T-cell (primary cell): ENCODE results near the gene NHS. TPM values are rescaled to one million over a fixed set of nuclear protein-coding genes. Genes with fewer than 3 reads are reported as not detected.

Experiments
- ATAC-seq, 4 experiments: fragments of 200-7000 bp in 3 of 4; fragments of 150-1000 bp in 1 of 4; cut with Tn5 transposase; replicated peaks in 1 of 4; 1 replicate in 3 of 4; 2 replicates in 1 of 4; pipeline ENCODE4 v1.10.0; 2021; ENCODE audit warnings: moderate library complexity in 3 of 4, mild to moderate bottlenecking in 2 of 4, moderate number of reproducible peaks in 1 of 4
- CTCF ChIA-PET, 2 donors: fragments of 300-600 bp; sonication (Branson Sonifier 250); formaldehyde crosslinking; loops; one replicate each; lab custom pipeline; 2022; ENCODE audit warnings: antibody characterized with exemption in 2 of 2; lab: Charles Lee
- POLR2A ChIA-PET, 2 donors: fragments of 300-600 bp; sonication (Branson Sonifier 250); formaldehyde crosslinking; loops; one replicate each; lab custom pipeline; 2022; ENCODE audit warnings: antibody characterized with exemption in 2 of 2; lab: Charles Lee
- DNase-seq, 35 experiments: peaks; one replicate each; pipeline versions ENCODE4 v3.0.0 to v3.0.0-alpha.2; 2013 to 2023
- H3K27ac ChIP-seq: one replicate; pipeline ENCODE4 v1.5.1; 2013; ENCODE audit warnings: low read length
- H3K27me3 ChIP-seq, 2 experiments: replicated peaks in 1 of 2; 1 replicate in 1 of 2; 2 replicates in 1 of 2; pipeline versions ENCODE4 v1.6.1 to v1.7.0; 2013; ENCODE audit warnings: low read length in 1 of 2, mixed read lengths in 1 of 2; ENCODE audit not compliant: control insufficient read depth in 2 of 2, insufficient read depth in 2 of 2; ENCODE audit errors: extremely low read depth in 1 of 2
- H3K36me3 ChIP-seq, 2 donors: 1 replicate in 1 of 2; 2 replicates in 1 of 2; pipeline versions ENCODE4 v1.6.1 to v1.7.0; 2013; ENCODE audit warnings: low read length in 1 of 2; ENCODE audit not compliant: control insufficient read depth in 2 of 2, insufficient read depth in 1 of 2; ENCODE audit errors: extremely low read depth in 1 of 2
- H3K4me1 ChIP-seq, 2 experiments: 1 replicate in 1 of 2; 2 replicates in 1 of 2; pipeline versions ENCODE4 v1.6.1 to v1.7.0; 2013; ENCODE audit warnings: low read length in 2 of 2, mixed read lengths in 1 of 2; ENCODE audit not compliant: insufficient read depth in 2 of 2, control insufficient read depth in 1 of 2; ENCODE audit errors: extremely low read depth in 1 of 2
- H3K4me3 ChIP-seq, 2 donors: 1 replicate in 1 of 2; 2 replicates in 1 of 2; pipeline versions ENCODE4 v1.5.1 to v1.7.0; 2013; ENCODE audit warnings: mild to moderate bottlenecking in 2 of 2, low read length in 1 of 2, moderate library complexity in 1 of 2; ENCODE audit not compliant: control insufficient read depth in 1 of 2; ENCODE audit errors: extremely low read depth in 1 of 2
- H3K9me3 ChIP-seq: 2 replicates; pipeline ENCODE4 v1.7.0; 2013
- H3K27ac Mint-ChIP-seq, 2 donors: one replicate each; pipeline ENCODE4 v1.8.0; 2020 to 2021; ENCODE audit warnings: mild to moderate bottlenecking in 2 of 2, mixed read lengths in 2 of 2
- H3K27me3 Mint-ChIP-seq, 2 donors: one replicate each; pipeline ENCODE4 v1.8.0; 2021 to 2022; ENCODE audit warnings: mixed read lengths in 2 of 2
- H3K36me3 Mint-ChIP-seq: one replicate; pipeline ENCODE4 v1.8.0; 2021; ENCODE audit warnings: mixed read lengths
- H3K4me1 Mint-ChIP-seq, 3 donors: one replicate each; pipeline ENCODE4 v1.8.0; 2020 to 2022; ENCODE audit warnings: mixed read lengths in 3 of 3, mild to moderate bottlenecking in 1 of 3
- H3K4me3 Mint-ChIP-seq, 3 donors: one replicate each; pipeline ENCODE4 v1.8.0; 2020 to 2022; ENCODE audit warnings: mild to moderate bottlenecking in 3 of 3, mixed read lengths in 3 of 3, moderate library complexity in 3 of 3
- H3K9me3 Mint-ChIP-seq, 3 donors: one replicate each; pipeline ENCODE4 v1.8.0; 2020 to 2022; ENCODE audit warnings: mixed read lengths in 3 of 3
- WGBS: methylation state at CpG from one replicate; pipeline ENCODE4 v1.1.5; 2013; ENCODE audit warnings: missing lambda C conversion rate; ENCODE audit not compliant: insufficient coverage; 5-methylcytosine and 5-hydroxymethylcytosine counted together
- total RNA-seq, 35 experiments: library from RNA in 6 of 35; stranded (reverse) in 6 of 35; fragments of 120-200 nt in 1 of 35; gene quantifications; one replicate each; pipeline versions ENCODE4 v1.2.1 to v1.2.4 and lab custom pipeline; 2013 to 2026

Gene NHS
- total RNA-seq, 5 donors from 2014 or later (not counting 1 experiment from before 2014, with no cell fraction given), result 0.03 to 0.20 (median 0.11) TPM; not detected in 1

DNA sequence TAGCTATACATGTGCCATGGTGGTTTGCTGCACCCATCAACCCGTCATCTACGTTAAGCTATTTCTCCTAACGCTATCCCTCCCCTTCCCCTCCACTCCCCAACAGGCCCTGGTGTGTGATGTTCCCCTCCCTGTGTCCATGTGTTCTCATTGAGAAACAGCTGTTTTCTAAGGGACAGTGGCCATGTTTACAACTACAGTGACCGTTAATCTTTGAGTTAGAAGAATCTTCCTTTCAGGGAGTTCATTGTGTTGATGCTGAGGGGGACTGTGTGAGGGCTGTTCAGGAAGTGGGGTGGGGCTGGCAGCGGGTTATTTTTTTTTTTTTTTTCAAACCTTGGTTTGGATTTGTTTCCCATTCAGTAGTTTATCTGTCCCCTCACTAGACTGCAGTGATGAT lies 179.9 kb downstream of the NHS start:
- H3K36me3 ChIP-seq, result no peaks in the 10 kb centered on the region
- H3K4me1 ChIP-seq, result no peaks in the 10 kb centered on the region
- ATAC-seq, result no peak
- DNase-seq, result no peak
- CTCF ChIA-PET, result interaction anchor here in 1 of 2 donors (0.6 kb wide), 1 partner anchor 1366 kb away, joined by 3 read pairs; no protein-coding TSS in a partner anchor
- Mint-ChIP-seq H3K9me3 (no peaks in the 10 kb centered on the region), H3K27me3 (peaks cover 0 to 7% of the 10 kb centered on the region in 2 donors), H3K4me1 (no peaks in the 10 kb centered on the region), H3K4me3 (no peak overlapping the region), H3K27ac (no peak overlapping the region), H3K36me3 (no peaks in the 10 kb centered on the region)
- H3K27me3 ChIP-seq, result peaks cover 0 to 3% of the 10 kb centered on the region in 2 experiments
- 100% methylated on average over 1 of the region's 5 CpGs for WGBS
- H3K4me3 ChIP-seq, result no peak overlapping the region
- POLR2A ChIA-PET, result no interaction called here
- H3K27ac ChIP-seq, result no peak overlapping the region
- H3K9me3 ChIP-seq, result no peaks in the 10 kb centered on the region

- ATAC-seq, result no peak
- no peak for DNase-seq
- Histone ChIP-seq H3K4me1 (no peaks in the 10 kb centered on the region), H3K27ac (no peak overlapping the region), H3K27me3 (peaks cover 0 to 3% of the 10 kb centered on the region in 2 experiments), H3K36me3 (no peaks in the 10 kb centered on the region), H3K9me3 (no peaks in the 10 kb centered on the region), H3K4me3 (no peak overlapping the region)
- WGBS, result no CpG with 5 or more reads among the region's 2 CpGs
- Mint-ChIP-seq H3K9me3 (no peaks in the 10 kb centered on the region), H3K36me3 (no peaks in the 10 kb centered on the region), H3K27me3 (peaks cover 0 to 13% of the 10 kb centered on the region in 2 donors), H3K4me1 (no peaks in the 10 kb centered on the region), H3K4me3 (no peak overlapping the region), H3K27ac (no peak overlapping the region)
- POLR2A ChIA-PET, result no interaction called here
- CTCF ChIA-PET, result no interaction called here
These were observed 180.8 kb downstream of the NHS start for GRCh38 chrX:17555846-17556245.

DNA sequence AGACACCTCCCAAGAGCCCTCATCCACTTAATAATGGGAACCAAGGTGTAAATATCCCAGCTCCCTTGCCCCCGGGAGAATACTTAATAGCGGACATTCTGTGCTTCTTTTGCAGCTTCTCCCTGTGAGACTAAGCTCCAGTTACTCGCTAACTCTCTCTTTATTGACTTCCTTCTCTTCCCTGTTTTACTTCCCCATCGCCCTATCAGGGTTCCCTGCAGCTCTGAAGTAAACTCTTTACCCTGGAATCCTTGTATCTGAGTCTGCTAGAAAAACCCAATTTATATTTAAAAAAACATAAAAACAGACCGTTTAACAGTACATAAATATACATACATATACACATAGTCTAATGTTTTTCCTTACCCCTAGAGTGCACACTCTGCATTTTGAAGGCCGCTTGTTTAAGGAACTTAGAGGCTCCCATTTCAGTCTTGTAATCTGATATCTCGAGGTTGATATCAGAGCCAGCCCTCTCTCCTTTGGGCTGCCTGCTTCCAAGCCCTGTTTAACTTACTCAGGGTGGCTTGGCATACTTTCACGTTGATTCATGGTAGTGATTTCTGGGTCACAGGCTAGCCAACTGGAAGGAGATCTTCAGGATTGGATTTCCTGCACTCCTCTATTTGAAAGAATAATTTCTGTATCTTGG lies 184.9 kb downstream of the NHS start:
- POLR2A ChIA-PET, result no interaction called here
- H3K4me1 Mint-ChIP-seq, result peaks cover 3 to 7% (median 3%) of the 10 kb centered on the region in 3 donors
- H3K9me3 ChIP-seq, result no peaks in the 10 kb centered on the region
- CTCF ChIA-PET, result no interaction called here
- no peaks in the 10 kb centered on the region for H3K36me3 Mint-ChIP-seq
- H3K27me3 ChIP-seq, result no peaks in the 10 kb centered on the region
- no peaks in the 10 kb centered on the region for H3K4me1 ChIP-seq
- ATAC-seq (no peak), DNase-seq (no peak)
- H3K27ac Mint-ChIP-seq, result no peak overlapping the region
- no peak overlapping the region for H3K27ac ChIP-seq
- 72% methylated on average over 2 of the region's 8 CpGs for WGBS
- no peaks in the 10 kb centered on the region for H3K36me3 ChIP-seq
- peaks cover 0 to 21% of the 10 kb centered on the region in 2 donors for H3K27me3 Mint-ChIP-seq
- H3K4me3 ChIP-seq, result no peak overlapping the region
- H3K9me3 Mint-ChIP-seq, result no peaks in the 10 kb centered on the region
- H3K4me3 Mint-ChIP-seq, result no peak overlapping the region

- DNase-seq (no peak), ATAC-seq (no peak)
- peaks cover 0 to 21% of the 10 kb centered on the region in 2 donors for H3K27me3 Mint-ChIP-seq
- Histone ChIP-seq H3K27ac (no peak overlapping the region), H3K36me3 (no peaks in the 10 kb centered on the region), H3K4me3 (no peak overlapping the region), H3K4me1 (no peaks in the 10 kb centered on the region), H3K27me3 (no peaks in the 10 kb centered on the region), H3K9me3 (no peaks in the 10 kb centered on the region)
- no CpG with 5 or more reads among the region's 2 CpGs for WGBS
- H3K27ac Mint-ChIP-seq, result no peak overlapping the region
- no peak overlapping the region for H3K4me3 Mint-ChIP-seq
- H3K36me3 Mint-ChIP-seq, result no peaks in the 10 kb centered on the region
- no peaks in the 10 kb centered on the region for H3K9me3 Mint-ChIP-seq
- POLR2A ChIA-PET, result no interaction called here
- CTCF ChIA-PET, result no interaction called here
- peaks cover 3 to 7% (median 3%) of the 10 kb centered on the region in 3 donors for H3K4me1 Mint-ChIP-seq
These were observed 185.4 kb downstream of the NHS start for GRCh38 chrX:17560385-17560784.

- peaks cover 0 to 14% of the 10 kb centered on the region in 2 donors for H3K27me3 Mint-ChIP-seq
- H3K4me1 Mint-ChIP-seq, result peaks cover 3 to 7% (median 3%) of the 10 kb centered on the region in 3 donors
- ChIA-PET CTCF (no interaction called here), POLR2A (no interaction called here)
- DNase-seq, result no peak
- H3K4me1 ChIP-seq, result no peaks in the 10 kb centered on the region
- no peak overlapping the region for H3K4me3 Mint-ChIP-seq
- H3K36me3 Mint-ChIP-seq, result no peaks in the 10 kb centered on the region
- no peak for ATAC-seq
- H3K9me3 ChIP-seq, result no peaks in the 10 kb centered on the region
- H3K9me3 Mint-ChIP-seq, result no peaks in the 10 kb centered on the region
- H3K27me3 ChIP-seq, result no peaks in the 10 kb centered on the region
- H3K27ac Mint-ChIP-seq, result no peak overlapping the region
- WGBS, result no CpG with 5 or more reads among the region's 2 CpGs
- H3K27ac ChIP-seq, result no peak overlapping the region
- H3K36me3 ChIP-seq, result no peaks in the 10 kb centered on the region
- H3K4me3 ChIP-seq, result no peak overlapping the region
These were observed 188.1 kb downstream of the NHS start for GRCh38 chrX:17563076-17563475.

DNA sequence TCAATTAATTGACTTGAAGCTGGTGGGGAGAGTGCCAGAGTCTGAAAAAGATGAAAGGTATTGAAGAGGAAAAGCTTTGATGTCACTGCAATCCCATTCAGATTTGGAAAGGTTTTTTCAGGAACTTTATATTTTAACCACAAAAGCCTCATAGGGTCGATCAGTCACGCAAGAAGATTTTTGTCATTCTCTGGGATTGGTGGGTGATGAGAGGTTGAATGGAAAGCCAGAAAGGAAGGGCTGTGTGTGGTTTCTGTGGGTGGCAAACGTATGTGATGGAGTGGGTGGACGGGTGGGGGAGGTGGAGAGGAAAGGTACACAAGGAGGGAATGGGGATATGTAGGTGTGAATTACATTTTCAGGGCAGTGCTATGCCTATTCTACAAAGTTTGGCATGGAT lies 188.5 kb downstream of the NHS start:
- H3K27me3 Mint-ChIP-seq, result peaks cover 0 to 14% of the 10 kb centered on the region in 2 donors

More for the DNA sequence above, 188.5 kb downstream of the NHS start:
- CTCF ChIA-PET, result no interaction called here
- H3K9me3 Mint-ChIP-seq, result no peaks in the 10 kb centered on the region
- H3K4me3 ChIP-seq, result no peak overlapping the region
- H3K27ac Mint-ChIP-seq, result no peak overlapping the region
- H3K9me3 ChIP-seq, result no peaks in the 10 kb centered on the region
- WGBS, result no CpG with 5 or more reads among the region's 4 CpGs
- no peak for DNase-seq
- H3K4me1 ChIP-seq, result no peaks in the 10 kb centered on the region
- no peak for ATAC-seq
- H3K4me1 Mint-ChIP-seq, result peaks cover 3 to 7% (median 3%) of the 10 kb centered on the region in 3 donors
- no peak overlapping the region for H3K27ac ChIP-seq
- H3K27me3 ChIP-seq, result no peaks in the 10 kb centered on the region
- POLR2A ChIA-PET, result no interaction called here
- no peak overlapping the region for H3K4me3 Mint-ChIP-seq
- no peaks in the 10 kb centered on the region for H3K36me3 Mint-ChIP-seq
- H3K36me3 ChIP-seq, result no peaks in the 10 kb centered on the region
